HG02973 (cell line): ENCODE data around the gene MRPL40.

Experiments
- ATAC-seq: cut with Tn5 transposase; IDR thresholded peaks from one replicate; pipeline ENCODE4 v1.9.1; 2021; ENCODE audit warnings: moderate library complexity; ENCODE audit not compliant: unreplicated experiment

The MRPL40 gene

GRCh38 chr22:19461506-19461905, 29.2 kb downstream of the MRPL40 start:
- ATAC-seq, result no peak

GRCh38 chr22:19463008-19463407, 30.7 kb downstream of the MRPL40 start:
- no peak for ATAC-seq

GRCh38 chr22:19463491-19464469, 31.4 kb downstream of the MRPL40 start:
- ATAC-seq, result no peak

- no peak for ATAC-seq
Measured at GRCh38 chr22:19464546-19464945, 32.2 kb downstream of the MRPL40 start.

GRCh38 chr22:19464975-19465374, 32.6 kb downstream of the MRPL40 start:
- no peak for ATAC-seq

GRCh38 chr22:19466126-19466716, 33.9 kb downstream of the MRPL40 start:
- ATAC-seq, result no peak

GRCh38 chr22:19466848-19467752, 34.8 kb downstream of the MRPL40 start:
- ATAC-seq, result no peak

- ATAC-seq, result no peak
Measured at GRCh38 chr22:19467912-19468311, 35.6 kb downstream of the MRPL40 start.

GRCh38 chr22:19469421-19469820, 37.1 kb downstream of the MRPL40 start:
- ATAC-seq, result no peak

- no peak for ATAC-seq
Measured at GRCh38 chr22:19470010-19470409, 37.7 kb downstream of the MRPL40 start.

- no peak for ATAC-seq
Measured at GRCh38 chr22:19471572-19471971, 39.2 kb downstream of the MRPL40 start.

GRCh38 chr22:19472233-19472632, 39.9 kb downstream of the MRPL40 start:
- ATAC-seq, result no peak

GRCh38 chr22:19473578-19473977, 41.2 kb downstream of the MRPL40 start:
- no peak for ATAC-seq

GRCh38 chr22:19476023-19476422, 43.7 kb downstream of the MRPL40 start:
- no peak for ATAC-seq

- no peak for ATAC-seq
Measured at GRCh38 chr22:19477321-19478044, 45.1 kb downstream of the MRPL40 start.

- no peak for ATAC-seq
Measured at GRCh38 chr22:19478045-19478900, 45.9 kb downstream of the MRPL40 start.

- peak; percentile 43 for ATAC-seq
Measured at GRCh38 chr22:19478901-19479354, 46.6 kb downstream of the MRPL40 start, which contains the start of gene UFD1. Gene UFD1, minus strand, starts transcription at chr22:19479193. Its CDS starts 108 bp downstream, at chr22:19479085.

GRCh38 chr22:19479355-19480172, 47.2 kb downstream of the MRPL40 start, which contains the start of gene CDC45:
Gene CDC45, plus strand, starts transcription at chr22:19479920. Its CDS starts 49 bp downstream, at chr22:19479969.
- ATAC-seq, result peak; percentile 69
